H9 (cell line): ENCODE results near the gene DPF3. TPM values are rescaled to one million over a fixed set of nuclear protein-coding genes. Genes with fewer than 3 reads are reported as not detected.

Experiments
- DNase-seq: peaks from one replicate; pipeline ENCODE4 v3.0.0-alpha.2; 2017
- H2AFZ ChIP-seq: one replicate; pipeline ENCODE4 v1.6.1; 2013; ENCODE audit warnings: mild to moderate bottlenecking, low read length, control low read depth, moderate library complexity
- H2AK5ac ChIP-seq: 2 replicates; pipeline ENCODE4 v1.6.1; 2013; ENCODE audit warnings: low read length, control low read depth, mixed read lengths; ENCODE audit not compliant: insufficient read length
- H2BK120ac ChIP-seq: one replicate; pipeline ENCODE4 v1.6.1; 2013; ENCODE audit warnings: low read depth, mild to moderate bottlenecking, low read length, control low read depth, inconsistent platforms; ENCODE audit not compliant: poor library complexity, severe bottlenecking
- H2BK12ac ChIP-seq: 2 replicates; pipeline ENCODE4 v1.6.1; 2013; ENCODE audit warnings: low read length, control low read depth, mixed read lengths, low read depth; ENCODE audit not compliant: insufficient read length
- H2BK15ac ChIP-seq: 2 replicates; pipeline ENCODE4 v1.6.1; 2013; ENCODE audit warnings: low read depth, low read length, control low read depth
- H2BK20ac ChIP-seq: one replicate; pipeline ENCODE4 v1.6.1; 2013; ENCODE audit warnings: low read depth, mild to moderate bottlenecking, low read length, control low read depth, inconsistent platforms; ENCODE audit not compliant: poor library complexity, severe bottlenecking
- H2BK5ac ChIP-seq: 2 replicates; pipeline ENCODE4 v1.6.1; 2013; ENCODE audit warnings: low read length, control low read depth, mixed read lengths; ENCODE audit not compliant: insufficient read length
- H3K14ac ChIP-seq: 2 replicates; pipeline ENCODE4 v1.6.1; 2013; ENCODE audit warnings: low read length, control low read depth; ENCODE audit not compliant: insufficient read depth
- H3K18ac ChIP-seq: 2 replicates; pipeline ENCODE4 v1.6.1; 2013; ENCODE audit warnings: low read depth, mild to moderate bottlenecking, mixed read lengths, low read length, control low read depth; ENCODE audit not compliant: insufficient read length
- H3K23ac ChIP-seq: 2 replicates; pipeline ENCODE4 v1.6.1; 2013; ENCODE audit warnings: low read length, control low read depth, mixed read lengths, low read depth; ENCODE audit not compliant: insufficient read length
- H3K23me2 ChIP-seq: 2 replicates; pipeline ENCODE4 v1.6.1; 2013; ENCODE audit warnings: low read depth, mild to moderate bottlenecking, mixed read lengths, low read length, control low read depth; ENCODE audit not compliant: insufficient read length, poor library complexity, severe bottlenecking
- H3K27ac ChIP-seq: 2 replicates; pipeline ENCODE4 v1.5.1; 2013; ENCODE audit warnings: low read length, control low read depth, mixed read lengths, low read depth; ENCODE audit not compliant: insufficient read length
- H3K27me3 ChIP-seq: 2 replicates; pipeline ENCODE4 v1.6.1; 2013; ENCODE audit warnings: low read length, control low read depth, inconsistent platforms; ENCODE audit not compliant: insufficient read depth
- H3K4ac ChIP-seq: 2 replicates; pipeline ENCODE4 v1.6.1; 2013; ENCODE audit warnings: low read depth, mild to moderate bottlenecking, control low read depth, inconsistent platforms, low read length, moderate library complexity
- H3K4me1 ChIP-seq: 2 replicates; pipeline ENCODE4 v1.6.1; 2013; ENCODE audit warnings: low read length, control low read depth, inconsistent platforms; ENCODE audit not compliant: insufficient read depth
- H3K4me2 ChIP-seq: 2 replicates; pipeline ENCODE4 v1.6.1; 2013; ENCODE audit warnings: low read length, control low read depth, mixed read lengths; ENCODE audit not compliant: insufficient read length, insufficient read depth
- H3K56ac ChIP-seq: 2 replicates; pipeline ENCODE4 v1.6.1; 2013; ENCODE audit warnings: low read depth, mild to moderate bottlenecking, mixed read lengths, low read length, control low read depth; ENCODE audit not compliant: insufficient read length
- H3K79me1 ChIP-seq: 2 replicates; pipeline ENCODE4 v1.6.1; 2013; ENCODE audit warnings: low read depth, mild to moderate bottlenecking, moderate library complexity, low read length, control low read depth, inconsistent platforms; ENCODE audit not compliant: insufficient read depth, poor library complexity, severe bottlenecking
- H3K79me2 ChIP-seq: 2 replicates; pipeline ENCODE4 v1.6.1; 2013; ENCODE audit warnings: low read length, control low read depth, inconsistent platforms; ENCODE audit not compliant: insufficient read depth
- H3K9ac ChIP-seq: 2 replicates; pipeline ENCODE4 v1.6.1; 2013; ENCODE audit warnings: low read length, control low read depth, mixed read lengths; ENCODE audit not compliant: insufficient read length; ENCODE audit errors: extremely low read depth
- H3K9me3 ChIP-seq: one replicate; pipeline ENCODE4 v1.6.1; 2013; ENCODE audit warnings: low read depth, low read length, inconsistent platforms; ENCODE audit not compliant: control insufficient read depth
- H3T11ph ChIP-seq: one replicate; pipeline ENCODE4 v1.6.1; 2013; ENCODE audit warnings: mild to moderate bottlenecking, low read length, control low read depth, inconsistent platforms
- H4K20me1 ChIP-seq: one replicate; pipeline ENCODE4 v1.6.1; 2013; ENCODE audit not compliant: control insufficient read depth, insufficient read length, insufficient read depth
- H4K5ac ChIP-seq: 2 replicates; pipeline ENCODE4 v1.6.1; 2013; ENCODE audit warnings: low read depth, mild to moderate bottlenecking, mixed read lengths, low read length, control low read depth; ENCODE audit not compliant: insufficient read length
- H4K8ac ChIP-seq: replicated peaks from 2 replicates; pipeline ENCODE4 v1.6.1; 2013; ENCODE audit warnings: low read length, control low read depth, mixed read lengths, low read depth; ENCODE audit not compliant: insufficient read length
- H4K91ac ChIP-seq: 2 replicates; pipeline ENCODE4 v1.6.1; 2013; ENCODE audit warnings: low read depth, mild to moderate bottlenecking, moderate library complexity, mixed read lengths, low read length, control low read depth; ENCODE audit not compliant: insufficient read length
- H3K27ac Mint-ChIP-seq, 3 experiments: 2 replicates in 2 of 3; 3 replicates in 1 of 3; pipeline ENCODE4 v1.8.0; 2020 to 2021; ENCODE audit warnings: mixed read lengths in 3 of 3, mild to moderate bottlenecking in 1 of 3, moderate library complexity in 1 of 3
- H3K27me3 Mint-ChIP-seq: 2 replicates; pipeline ENCODE4 v1.8.0; 2021; ENCODE audit warnings: low read depth, mild to moderate bottlenecking, moderate library complexity, mixed read lengths
- H3K36me3 Mint-ChIP-seq, 3 experiments: 2 replicates in 2 of 3; 3 replicates in 1 of 3; pipeline ENCODE4 v1.8.0; 2020 to 2021; ENCODE audit warnings: low read depth in 3 of 3, mixed read lengths in 3 of 3; ENCODE audit not compliant: insufficient read depth in 1 of 3
- H3K4me1 Mint-ChIP-seq, 2 experiments: 2 replicates each; pipeline ENCODE4 v1.8.0; 2020; ENCODE audit warnings: mixed read lengths in 2 of 2
- H3K4me3 Mint-ChIP-seq, 2 experiments: 2 replicates in 1 of 2; 3 replicates in 1 of 2; pipeline ENCODE4 v1.8.0; 2020 to 2021; ENCODE audit warnings: mild to moderate bottlenecking in 2 of 2, mixed read lengths in 2 of 2, moderate library complexity in 1 of 2
- H3K9me3 Mint-ChIP-seq, 2 experiments: 2 replicates in 1 of 2; 3 replicates in 1 of 2; pipeline ENCODE4 v1.8.0; 2020; ENCODE audit warnings: mild to moderate bottlenecking in 2 of 2, mixed read lengths in 2 of 2, moderate library complexity in 1 of 2
- CTCF ChIP-seq: fragments of 200-600 bp; sonication (generic); conservative IDR thresholded peaks from 3 replicates; pipeline ENCODE4 v1.8.0; 2021; ENCODE audit warnings: antibody characterized with exemption, mild to moderate bottlenecking
- WGBS: extraction: QIAGEN DNeasy Blood & Tissue Kit; methylation state at CpG from one replicate; pipeline ENCODE4 v1.1.7; 2013; ENCODE audit warnings: missing lambda C conversion rate, low lambda C conversion rate, mixed read lengths; ENCODE audit not compliant: insufficient read length; ENCODE audit errors: extremely low coverage; 5-methylcytosine and 5-hydroxymethylcytosine counted together
- total RNA-seq: library from RNA; stranded (reverse); gene quantifications from 2 replicates; pipeline ENCODE4 v1.2.1, GENCODE V29; 2021

DPF3 gene
- total RNA-seq, 1 experiment from 2014 or later, result not detected

DNA sequence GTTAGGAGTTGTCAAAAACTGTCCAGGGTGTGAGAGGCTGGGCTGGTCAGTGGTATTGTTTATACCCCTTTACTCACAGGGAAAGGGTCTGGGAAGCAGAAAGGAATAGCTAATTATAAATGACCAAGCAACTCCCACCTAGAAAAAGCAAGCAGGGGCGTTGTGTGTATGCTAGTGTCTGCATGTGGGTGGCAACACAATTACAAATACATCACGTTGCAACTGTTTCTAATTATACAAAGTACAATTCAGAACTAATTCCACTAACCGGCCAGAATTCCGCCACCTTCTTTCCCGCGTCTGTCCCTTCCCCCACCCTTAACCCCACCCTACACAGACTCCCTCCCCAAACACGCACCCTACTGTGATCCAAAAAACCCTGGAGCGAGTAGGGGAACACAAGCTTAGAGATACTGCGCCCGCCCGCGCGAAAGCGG lies 2.2 kb downstream of the DPF3 start:
- no peak overlapping the region for H3K4ac ChIP-seq
- H3K27me3 Mint-ChIP-seq, result peaks cover 75% of the 10 kb centered on the region
- TF ChIP-seq CTCF, result no peak
- peaks cover 25% of the 10 kb centered on the region for H3K23me2 ChIP-seq
- H3K9me3 Mint-ChIP-seq, result peaks cover 3 to 4% of the 10 kb centered on the region in 2 experiments; a peak in 3 of 5 replicates
- H4K20me1 ChIP-seq, result no peaks in the 10 kb centered on the region
- H3K56ac ChIP-seq, result no peak overlapping the region
- no peak overlapping the region for H2BK20ac ChIP-seq
- peaks cover 59 to 62% of the 10 kb centered on the region in 2 experiments for H3K4me1 Mint-ChIP-seq
- peak overlapping the region; percentile 54 to 91 for H3K4me3 Mint-ChIP-seq
- no peak overlapping the region for H3T11ph ChIP-seq
- H3K14ac ChIP-seq, result no peak overlapping the region
- H3K9me3 ChIP-seq, result peaks cover 2% of the 10 kb centered on the region
- H3K79me1 ChIP-seq, result no peaks in the 10 kb centered on the region
- no peak overlapping the region for H2BK120ac ChIP-seq
- H3K27ac Mint-ChIP-seq, result no peak overlapping the region
- no peak overlapping the region for H4K91ac ChIP-seq
- H2BK15ac ChIP-seq, result no peak overlapping the region
- no peak overlapping the region for H3K23ac ChIP-seq
- peaks cover 38% of the 10 kb centered on the region for H3K27me3 ChIP-seq
- no peak overlapping the region for H2AK5ac ChIP-seq
- DNase-seq, result no peak
- no peak overlapping the region for H2BK5ac ChIP-seq
- peaks cover 17% of the 10 kb centered on the region for H3K4me1 ChIP-seq
- no peak overlapping the region for H2BK12ac ChIP-seq
- peaks cover 0 to 6% (median 3%) of the 10 kb centered on the region in 3 experiments; a peak in 3 of 7 replicates for H3K36me3 Mint-ChIP-seq
- no peaks in the 10 kb centered on the region for H3K79me2 ChIP-seq
- WGBS, result no CpG with 5 or more reads among the region's 14 CpGs
- H3K27ac ChIP-seq, result no peak overlapping the region
- H3K9ac ChIP-seq, result no peak overlapping the region
- H3K18ac ChIP-seq, result no peak overlapping the region
- H3K4me2 ChIP-seq, result peak overlapping the region; percentile 90
- H4K8ac ChIP-seq, result no peak overlapping the region
- H2AFZ ChIP-seq, result no peak overlapping the region
- no peak overlapping the region for H4K5ac ChIP-seq
